GM12875 (cell line): ENCODE results near the gene VPS13D.

Experiments used
- H3K4me3 ChIP-seq: one replicate; pipeline ENCODE4 v1.5.1; 2011; ENCODE audit warnings: low read depth, low read length, control low read depth
- CTCF ChIP-seq: IDR thresholded peaks from 2 replicates; pipeline ENCODE4 v1.5.1; 2011; ENCODE audit warnings: low read depth, mild to moderate bottlenecking, control low read depth, inconsistent platforms, low read length, moderate library complexity, borderline replicate concordance; ENCODE audit not compliant: insufficient read depth

Gene VPS13D

GRCh38 chr1:12447307-12447706 lies 217.5 kb downstream of the VPS13D start:
- H3K4me3 ChIP-seq = no peak overlapping the region
- no peak for TF ChIP-seq CTCF

- H3K4me3 ChIP-seq = no peak overlapping the region
- TF ChIP-seq CTCF = no peak
Measured at GRCh38 chr1:12447849-12448312, 218.1 kb downstream of the VPS13D start.

GRCh38 chr1:12448746-12449177 lies 218.9 kb downstream of the VPS13D start:
- TF ChIP-seq CTCF = no peak
- H3K4me3 ChIP-seq = no peak overlapping the region

GRCh38 chr1:12450090-12450755 lies 220.4 kb downstream of the VPS13D start:
- H3K4me3 ChIP-seq = no peak overlapping the region
- TF ChIP-seq CTCF = no peak

GRCh38 chr1:12450756-12451559 lies 221.1 kb downstream of the VPS13D start:
- no peak for TF ChIP-seq CTCF
- no peak overlapping the region for H3K4me3 ChIP-seq

- no peak overlapping the region for H3K4me3 ChIP-seq
- TF ChIP-seq CTCF = no peak
Measured at GRCh38 chr1:12451560-12451900, 221.7 kb downstream of the VPS13D start.

GRCh38 chr1:12452262-12452661 lies 222.4 kb downstream of the VPS13D start:
- TF ChIP-seq CTCF = no peak
- no peak overlapping the region for H3K4me3 ChIP-seq
